Measurements from ENCODE around the gene HDAC1.

- no peak for TF ChIP-seq CTCF (IDR thresholded peaks at IDR 0.05; ENCODE audit: low read depth, low read length, poor library complexity, severe bottlenecking)
- TF ChIP-seq EZH2phosphoT487 (IDR thresholded peaks at IDR 0.05; ENCODE audit: borderline replicate concordance, low read length) = no peak
Observed at GRCh38 chr1:32367912-32368635, 76.2 kb downstream of the HDAC1 start.
